HEK293T (cell line): Measurements from ENCODE around the gene STAC.

Experiments
- CTBP1 ChIP-seq: fragments of 450-650 bp; IDR thresholded peaks from 2 replicates; pipeline ENCODE4 v1.6.1; 2016; ENCODE audit warnings: borderline replicate concordance
- ELF4 ChIP-seq: fragments of 450-650 bp; IDR thresholded peaks from 2 replicates; pipeline ENCODE4 v1.6.1; 2017; ENCODE audit warnings: antibody characterized with exemption
- FOXK2 ChIP-seq: fragments of 450-650 bp; IDR thresholded peaks from 2 replicates; pipeline ENCODE4 v1.6.1; 2016; ENCODE audit warnings: mild to moderate bottlenecking
- HDGF ChIP-seq: fragments of 450-650 bp; IDR thresholded peaks from 2 replicates; pipeline ENCODE4 v1.6.1; 2017; ENCODE audit warnings: antibody characterized with exemption, borderline replicate concordance
- ZNF384 ChIP-seq: fragments of 450-650 bp; IDR thresholded peaks from 2 replicates; pipeline ENCODE4 v1.6.1; 2016

GRCh38 chr3:36512555-36512954 is 132.3 kb downstream of the STAC start:
- TF ChIP-seq FOXK2, result no peak
- no peak for TF ChIP-seq CTBP1
- no peak for TF ChIP-seq ELF4
- TF ChIP-seq ZNF384, result no peak
- no peak for TF ChIP-seq HDGF
